H9 (cell line): Measurements from ENCODE around the gene PMM2. TPM values are rescaled to one million over a fixed set of nuclear protein-coding genes. Genes with fewer than 3 reads are reported as not detected.

Source experiments
- DNase-seq: peaks from one replicate; pipeline ENCODE4 v3.0.0-alpha.2; 2017
- H2AFZ ChIP-seq: one replicate; pipeline ENCODE4 v1.6.1; 2013; ENCODE audit warnings: mild to moderate bottlenecking, low read length, control low read depth, moderate library complexity
- H2AK5ac ChIP-seq: 2 replicates; pipeline ENCODE4 v1.6.1; 2013; ENCODE audit warnings: low read length, control low read depth, mixed read lengths; ENCODE audit not compliant: insufficient read length
- H2BK120ac ChIP-seq: one replicate; pipeline ENCODE4 v1.6.1; 2013; ENCODE audit warnings: low read depth, mild to moderate bottlenecking, low read length, control low read depth, inconsistent platforms; ENCODE audit not compliant: poor library complexity, severe bottlenecking
- H2BK12ac ChIP-seq: 2 replicates; pipeline ENCODE4 v1.6.1; 2013; ENCODE audit warnings: low read length, control low read depth, mixed read lengths, low read depth; ENCODE audit not compliant: insufficient read length
- H2BK15ac ChIP-seq: 2 replicates; pipeline ENCODE4 v1.6.1; 2013; ENCODE audit warnings: low read depth, low read length, control low read depth
- H2BK20ac ChIP-seq: one replicate; pipeline ENCODE4 v1.6.1; 2013; ENCODE audit warnings: low read depth, mild to moderate bottlenecking, low read length, control low read depth, inconsistent platforms; ENCODE audit not compliant: poor library complexity, severe bottlenecking
- H2BK5ac ChIP-seq: 2 replicates; pipeline ENCODE4 v1.6.1; 2013; ENCODE audit warnings: low read length, control low read depth, mixed read lengths; ENCODE audit not compliant: insufficient read length
- H3K14ac ChIP-seq: 2 replicates; pipeline ENCODE4 v1.6.1; 2013; ENCODE audit warnings: low read length, control low read depth; ENCODE audit not compliant: insufficient read depth
- H3K18ac ChIP-seq: 2 replicates; pipeline ENCODE4 v1.6.1; 2013; ENCODE audit warnings: low read depth, mild to moderate bottlenecking, mixed read lengths, low read length, control low read depth; ENCODE audit not compliant: insufficient read length
- H3K23ac ChIP-seq: 2 replicates; pipeline ENCODE4 v1.6.1; 2013; ENCODE audit warnings: low read length, control low read depth, mixed read lengths, low read depth; ENCODE audit not compliant: insufficient read length
- H3K23me2 ChIP-seq: 2 replicates; pipeline ENCODE4 v1.6.1; 2013; ENCODE audit warnings: low read depth, mild to moderate bottlenecking, mixed read lengths, low read length, control low read depth; ENCODE audit not compliant: insufficient read length, poor library complexity, severe bottlenecking
- H3K27ac ChIP-seq: 2 replicates; pipeline ENCODE4 v1.5.1; 2013; ENCODE audit warnings: low read length, control low read depth, mixed read lengths, low read depth; ENCODE audit not compliant: insufficient read length
- H3K27me3 ChIP-seq: 2 replicates; pipeline ENCODE4 v1.6.1; 2013; ENCODE audit warnings: low read length, control low read depth, inconsistent platforms; ENCODE audit not compliant: insufficient read depth
- H3K4ac ChIP-seq: 2 replicates; pipeline ENCODE4 v1.6.1; 2013; ENCODE audit warnings: low read depth, mild to moderate bottlenecking, control low read depth, inconsistent platforms, low read length, moderate library complexity
- H3K4me1 ChIP-seq: 2 replicates; pipeline ENCODE4 v1.6.1; 2013; ENCODE audit warnings: low read length, control low read depth, inconsistent platforms; ENCODE audit not compliant: insufficient read depth
- H3K4me2 ChIP-seq: 2 replicates; pipeline ENCODE4 v1.6.1; 2013; ENCODE audit warnings: low read length, control low read depth, mixed read lengths; ENCODE audit not compliant: insufficient read length, insufficient read depth
- H3K56ac ChIP-seq: 2 replicates; pipeline ENCODE4 v1.6.1; 2013; ENCODE audit warnings: low read depth, mild to moderate bottlenecking, mixed read lengths, low read length, control low read depth; ENCODE audit not compliant: insufficient read length
- H3K79me1 ChIP-seq: 2 replicates; pipeline ENCODE4 v1.6.1; 2013; ENCODE audit warnings: low read depth, mild to moderate bottlenecking, moderate library complexity, low read length, control low read depth, inconsistent platforms; ENCODE audit not compliant: insufficient read depth, poor library complexity, severe bottlenecking
- H3K79me2 ChIP-seq: 2 replicates; pipeline ENCODE4 v1.6.1; 2013; ENCODE audit warnings: low read length, control low read depth, inconsistent platforms; ENCODE audit not compliant: insufficient read depth
- H3K9ac ChIP-seq: 2 replicates; pipeline ENCODE4 v1.6.1; 2013; ENCODE audit warnings: low read length, control low read depth, mixed read lengths; ENCODE audit not compliant: insufficient read length; ENCODE audit errors: extremely low read depth
- H3K9me3 ChIP-seq: one replicate; pipeline ENCODE4 v1.6.1; 2013; ENCODE audit warnings: low read depth, low read length, inconsistent platforms; ENCODE audit not compliant: control insufficient read depth
- H3T11ph ChIP-seq: one replicate; pipeline ENCODE4 v1.6.1; 2013; ENCODE audit warnings: mild to moderate bottlenecking, low read length, control low read depth, inconsistent platforms
- H4K20me1 ChIP-seq: one replicate; pipeline ENCODE4 v1.6.1; 2013; ENCODE audit not compliant: control insufficient read depth, insufficient read length, insufficient read depth
- H4K5ac ChIP-seq: 2 replicates; pipeline ENCODE4 v1.6.1; 2013; ENCODE audit warnings: low read depth, mild to moderate bottlenecking, mixed read lengths, low read length, control low read depth; ENCODE audit not compliant: insufficient read length
- H4K8ac ChIP-seq: replicated peaks from 2 replicates; pipeline ENCODE4 v1.6.1; 2013; ENCODE audit warnings: low read length, control low read depth, mixed read lengths, low read depth; ENCODE audit not compliant: insufficient read length
- H4K91ac ChIP-seq: 2 replicates; pipeline ENCODE4 v1.6.1; 2013; ENCODE audit warnings: low read depth, mild to moderate bottlenecking, moderate library complexity, mixed read lengths, low read length, control low read depth; ENCODE audit not compliant: insufficient read length
- H3K27ac Mint-ChIP-seq, 3 experiments: 2 replicates in 2 of 3; 3 replicates in 1 of 3; pipeline ENCODE4 v1.8.0; 2020 to 2021; ENCODE audit warnings: mixed read lengths in 3 of 3, mild to moderate bottlenecking in 1 of 3, moderate library complexity in 1 of 3
- H3K27me3 Mint-ChIP-seq: 2 replicates; pipeline ENCODE4 v1.8.0; 2021; ENCODE audit warnings: low read depth, mild to moderate bottlenecking, moderate library complexity, mixed read lengths
- H3K36me3 Mint-ChIP-seq, 3 experiments: 2 replicates in 2 of 3; 3 replicates in 1 of 3; pipeline ENCODE4 v1.8.0; 2020 to 2021; ENCODE audit warnings: low read depth in 3 of 3, mixed read lengths in 3 of 3; ENCODE audit not compliant: insufficient read depth in 1 of 3
- H3K4me1 Mint-ChIP-seq, 2 experiments: 2 replicates each; pipeline ENCODE4 v1.8.0; 2020; ENCODE audit warnings: mixed read lengths in 2 of 2
- H3K4me3 Mint-ChIP-seq, 2 experiments: 2 replicates in 1 of 2; 3 replicates in 1 of 2; pipeline ENCODE4 v1.8.0; 2020 to 2021; ENCODE audit warnings: mild to moderate bottlenecking in 2 of 2, mixed read lengths in 2 of 2, moderate library complexity in 1 of 2
- H3K9me3 Mint-ChIP-seq, 2 experiments: 2 replicates in 1 of 2; 3 replicates in 1 of 2; pipeline ENCODE4 v1.8.0; 2020; ENCODE audit warnings: mild to moderate bottlenecking in 2 of 2, mixed read lengths in 2 of 2, moderate library complexity in 1 of 2
- WGBS: extraction: QIAGEN DNeasy Blood & Tissue Kit; methylation state at CpG from one replicate; pipeline ENCODE4 v1.1.7; 2013; ENCODE audit warnings: missing lambda C conversion rate, low lambda C conversion rate, mixed read lengths; ENCODE audit not compliant: insufficient read length; ENCODE audit errors: extremely low coverage; 5-methylcytosine and 5-hydroxymethylcytosine counted together
- total RNA-seq: library from RNA; stranded (reverse); gene quantifications from 2 replicates; pipeline ENCODE4 v1.2.1, GENCODE V29; 2021
- TF ChIP-seq, protein P1 (sequence below): fragments of 200-600 bp; sonication (generic); conservative IDR thresholded peaks from 3 replicates; pipeline ENCODE4 v1.8.0; 2021; ENCODE audit warnings: antibody characterized with exemption, mild to moderate bottlenecking

Gene PMM2
- total RNA-seq, 1 experiment from 2014 or later: 82.7 TPM

- no peak overlapping the region for H3T11ph ChIP-seq
- no peaks in the 10 kb centered on the region for H3K79me1 ChIP-seq
- H2AK5ac ChIP-seq: no peak overlapping the region
- no peak overlapping the region for H3K4ac ChIP-seq
- H2BK120ac ChIP-seq: no peak overlapping the region
- no peaks in the 10 kb centered on the region for H3K9me3 Mint-ChIP-seq
- H3K23ac ChIP-seq: no peak overlapping the region
- TF ChIP-seq, protein P1, sequence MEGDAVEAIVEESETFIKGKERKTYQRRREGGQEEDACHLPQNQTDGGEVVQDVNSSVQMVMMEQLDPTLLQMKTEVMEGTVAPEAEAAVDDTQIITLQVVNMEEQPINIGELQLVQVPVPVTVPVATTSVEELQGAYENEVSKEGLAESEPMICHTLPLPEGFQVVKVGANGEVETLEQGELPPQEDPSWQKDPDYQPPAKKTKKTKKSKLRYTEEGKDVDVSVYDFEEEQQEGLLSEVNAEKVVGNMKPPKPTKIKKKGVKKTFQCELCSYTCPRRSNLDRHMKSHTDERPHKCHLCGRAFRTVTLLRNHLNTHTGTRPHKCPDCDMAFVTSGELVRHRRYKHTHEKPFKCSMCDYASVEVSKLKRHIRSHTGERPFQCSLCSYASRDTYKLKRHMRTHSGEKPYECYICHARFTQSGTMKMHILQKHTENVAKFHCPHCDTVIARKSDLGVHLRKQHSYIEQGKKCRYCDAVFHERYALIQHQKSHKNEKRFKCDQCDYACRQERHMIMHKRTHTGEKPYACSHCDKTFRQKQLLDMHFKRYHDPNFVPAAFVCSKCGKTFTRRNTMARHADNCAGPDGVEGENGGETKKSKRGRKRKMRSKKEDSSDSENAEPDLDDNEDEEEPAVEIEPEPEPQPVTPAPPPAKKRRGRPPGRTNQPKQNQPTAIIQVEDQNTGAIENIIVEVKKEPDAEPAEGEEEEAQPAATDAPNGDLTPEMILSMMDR: no peak
- no peaks in the 10 kb centered on the region; the same call in 1 of the 2 replicates for H3K4me1 ChIP-seq
- peaks cover 22 to 24% of the 10 kb centered on the region in 2 experiments for H3K4me1 Mint-ChIP-seq
- no peak overlapping the region for H2BK5ac ChIP-seq
- no peak overlapping the region for H2BK15ac ChIP-seq
- H4K20me1 ChIP-seq: peaks cover 4% of the 10 kb centered on the region
- no peak overlapping the region for H2BK12ac ChIP-seq
- no peak overlapping the region for H3K4me3 Mint-ChIP-seq
- H3K79me2 ChIP-seq: no peaks in the 10 kb centered on the region
- H4K91ac ChIP-seq: no peak overlapping the region
- H2AFZ ChIP-seq: no peak overlapping the region
- peak overlapping the region in 1 of 3 experiments; percentile 32; a peak in 1 of 7 replicates for H3K27ac Mint-ChIP-seq
- no peaks in the 10 kb centered on the region for H3K27me3 ChIP-seq
- H3K18ac ChIP-seq: no peak overlapping the region
- no peaks in the 10 kb centered on the region for H3K9me3 ChIP-seq
- H3K14ac ChIP-seq: no peak overlapping the region
- peaks cover 2% of the 10 kb centered on the region for H3K27me3 Mint-ChIP-seq
- H4K8ac ChIP-seq: no peak overlapping the region
- no peak overlapping the region for H3K4me2 ChIP-seq
- no peaks in the 10 kb centered on the region for H3K23me2 ChIP-seq
- WGBS: no CpG with 5 or more reads among the region's 16 CpGs
- H4K5ac ChIP-seq: no peak overlapping the region
- DNase-seq: no peak
- peaks cover 26 to 50% (median 37%) of the 10 kb centered on the region in 3 experiments; a peak in 6 of 7 replicates for H3K36me3 Mint-ChIP-seq
- H3K56ac ChIP-seq: no peak overlapping the region
- H3K9ac ChIP-seq: no peak overlapping the region
- no peak overlapping the region for H3K27ac ChIP-seq
- no peak overlapping the region for H2BK20ac ChIP-seq
These were observed 90.4 kb downstream of the PMM2 start for GRCh38 chr16:8887952-8888560.
